HepG2 (cell line): Measurements from ENCODE around the gene UBXN6. TPM values are rescaled to one million over a fixed set of nuclear protein-coding genes. Genes with fewer than 3 reads are reported as not detected.

Experiments used
- ATF7 ChIP-seq, 2 experiments: fragments of 450-650 bp in 1 of 2; sonication (generic) in 1 of 2; formaldehyde crosslinking in 1 of 2; IDR thresholded peaks; 2 replicates each; pipeline versions ENCODE4 v1.4.0 to v1.6.1; 2016 to 2020; ENCODE audit warnings: antibody characterized with exemption in 1 of 2, mild to moderate bottlenecking in 1 of 2, missing genetic modification reagents in 1 of 2
- ATRX ChIP-seq: sonication (generic); formaldehyde crosslinking; IDR thresholded peaks from 2 replicates; pipeline ENCODE4 v1.4.0; 2020; ENCODE audit warnings: missing genetic modification reagents, borderline replicate concordance
- CCAR2 ChIP-seq: fragments of 200-400 bp; formaldehyde crosslinking; optimal IDR thresholded peaks from 2 replicates; pipeline ENCODE3; 2018; ENCODE audit warnings: low read depth, mild to moderate bottlenecking, low read length, moderate library complexity
- NFKBIZ ChIP-seq: IDR thresholded peaks from 2 replicates; pipeline ENCODE4 v1.6.1; 2018; ENCODE audit warnings: missing genetic modification reagents, missing compliant biosample characterization
- NKX3-1 ChIP-seq: sonication (generic); formaldehyde crosslinking; IDR thresholded peaks from 2 replicates; pipeline ENCODE4 v1.5.0; 2020; ENCODE audit warnings: missing genetic modification reagents
- NRL ChIP-seq: sonication (generic); formaldehyde crosslinking; IDR thresholded peaks from 2 replicates; pipeline ENCODE4 v1.5.0; 2020; ENCODE audit warnings: missing genetic modification reagents, mild to moderate bottlenecking, moderate library complexity, borderline replicate concordance
- REPIN1 ChIP-seq: sonication (generic); formaldehyde crosslinking; IDR thresholded peaks from 2 replicates; pipeline ENCODE4 v1.8.0; 2022; ENCODE audit warnings: missing genetic modification reagents, low read depth, mild to moderate bottlenecking, borderline replicate concordance
- SPEN ChIP-seq: sonication (generic); formaldehyde crosslinking; IDR thresholded peaks from 2 replicates; pipeline ENCODE4 v1.5.1; 2020; ENCODE audit warnings: low read depth, mild to moderate bottlenecking, missing genetic modification reagents
- SSRP1 ChIP-seq: IDR thresholded peaks from 2 replicates; pipeline ENCODE4 v1.6.1; 2016; ENCODE audit warnings: control low read depth
- TEAD3 ChIP-seq: optimal IDR thresholded peaks from 2 replicates; pipeline ENCODE3; 2016; ENCODE audit warnings: borderline replicate concordance
- YEATS2 ChIP-seq: sonication (generic); formaldehyde crosslinking; IDR thresholded peaks from 2 replicates; pipeline ENCODE4 v1.4.0; 2020; ENCODE audit warnings: missing genetic modification reagents, borderline replicate concordance
- ZNF138 ChIP-seq: sonication (generic); formaldehyde crosslinking; IDR thresholded peaks from 2 replicates; pipeline ENCODE4 v1.5.0; 2020; ENCODE audit warnings: mild to moderate bottlenecking, low read depth, missing genetic modification reagents
- ZNF570 ChIP-seq: sonication (generic); formaldehyde crosslinking; IDR thresholded peaks from 2 replicates; pipeline ENCODE4 v1.4.0; 2020; ENCODE audit warnings: mild to moderate bottlenecking, missing genetic modification reagents, borderline replicate concordance
- ZSCAN12 ChIP-seq: sonication (generic); formaldehyde crosslinking; IDR thresholded peaks from 2 replicates; pipeline ENCODE4 v1.9.0; 2021; ENCODE audit warnings: mild to moderate bottlenecking, missing genetic modification reagents
- polyA plus RNA-seq, 8 experiments: library from polyadenylated mRNA; depleted of rRNA in 3 of 8; stranded (reverse) in 7 of 8; unstranded in 1 of 8; fragments of >200 nt; fragmentation: Illumina TruSeq in 4 of 8; extraction: Trizol in 4 of 8; gene quantifications; 2 replicates each; pipeline versions ENCODE4 v1.2.1 to v1.2.3, GENCODE V29; 2011 to 2016; ENCODE audit warnings: low read depth in 4 of 8, missing spikeins in 1 of 8, mixed read lengths in 1 of 8; ENCODE audit not compliant: insufficient read depth in 1 of 8
- total RNA-seq, 5 experiments: library from RNA; depleted of rRNA; stranded (reverse); fragments of >200 nt; fragmentation: Illumina TruSeq; extraction: Trizol; gene quantifications; 2 replicates each; pipeline ENCODE4 v1.2.3, GENCODE V29; 2016; ENCODE audit warnings: low read depth in 1 of 5
- TF ChIP-seq, protein P1 (sequence below): sonication (generic); formaldehyde crosslinking; IDR thresholded peaks from 2 replicates; pipeline ENCODE4 v1.4.0; 2020; ENCODE audit warnings: mild to moderate bottlenecking, missing genetic modification reagents, borderline replicate concordance
- TF ChIP-seq, protein P2 (sequence below): sonication (generic); formaldehyde crosslinking; IDR thresholded peaks from 2 replicates; pipeline ENCODE4 v1.4.0; 2020; ENCODE audit warnings: missing genetic modification reagents; ENCODE audit errors: not compliant biosample characterization
- TF ChIP-seq, protein P3 (sequence below): IDR thresholded peaks from 2 replicates; pipeline ENCODE4 v1.6.1; 2016; ENCODE audit warnings: control low read depth
- TF ChIP-seq, protein P4 (sequence below): sonication (generic); formaldehyde crosslinking; IDR thresholded peaks from 2 replicates; pipeline ENCODE4 v1.4.0; 2020; ENCODE audit warnings: low read depth, missing genetic modification reagents

UBXN6 gene
- total and polyA plus RNA-seq, 2 of the 13 experiments (the other 11 are each of a cell fraction or from before 2014, with no cell fraction given), result 34.9 to 35.5 TPM

DNA sequence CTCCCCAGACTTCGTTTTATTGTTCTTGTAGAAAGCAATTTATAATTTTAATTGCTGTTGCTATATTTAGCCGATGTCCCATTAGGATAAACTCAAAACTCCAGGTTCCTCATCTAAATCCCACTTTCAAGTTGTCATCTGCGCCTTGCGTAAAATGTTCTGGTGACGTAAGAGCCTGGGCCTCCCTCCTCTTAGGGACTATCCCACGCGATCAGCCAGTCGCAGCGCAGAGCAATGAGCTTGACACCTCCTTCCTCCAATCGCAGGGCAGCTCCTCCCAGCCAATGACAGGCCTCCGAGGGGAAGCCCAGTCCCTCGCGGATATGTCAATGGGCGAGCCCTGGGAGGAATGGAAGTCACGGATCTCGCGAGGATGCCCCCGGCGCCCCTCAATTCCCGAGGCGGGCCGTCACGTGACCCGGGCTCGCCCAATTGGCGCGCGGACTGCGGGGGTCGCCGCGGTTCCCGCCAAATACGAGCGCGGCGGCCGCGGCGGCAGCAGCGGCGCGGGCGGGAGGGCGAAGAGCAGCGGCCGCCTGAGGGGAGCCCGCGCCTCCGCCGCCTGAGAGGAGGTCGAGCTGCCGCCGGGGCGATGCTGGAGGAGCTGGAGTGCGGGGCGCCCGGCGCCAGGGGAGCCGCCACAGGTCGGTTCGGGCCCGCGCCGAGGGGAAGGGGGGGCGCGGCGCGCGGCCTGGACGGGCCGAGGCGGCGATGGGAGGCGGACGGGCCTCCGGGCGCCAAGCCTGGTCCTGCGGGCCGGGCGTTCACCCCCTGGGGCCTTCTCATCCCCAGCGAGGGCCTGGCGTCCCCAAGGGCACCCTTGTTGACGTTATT lies 55.2 kb downstream of the UBXN6 start, which contains the start of gene CHAF1A (continued):
- no peak for TF ChIP-seq ZNF138 (CRISPR knock-in tag)
- no peak for TF ChIP-seq ATRX (CRISPR knock-in tag)
- no peak for TF ChIP-seq NRL (CRISPR knock-in tag)
- TF ChIP-seq, protein P1, sequence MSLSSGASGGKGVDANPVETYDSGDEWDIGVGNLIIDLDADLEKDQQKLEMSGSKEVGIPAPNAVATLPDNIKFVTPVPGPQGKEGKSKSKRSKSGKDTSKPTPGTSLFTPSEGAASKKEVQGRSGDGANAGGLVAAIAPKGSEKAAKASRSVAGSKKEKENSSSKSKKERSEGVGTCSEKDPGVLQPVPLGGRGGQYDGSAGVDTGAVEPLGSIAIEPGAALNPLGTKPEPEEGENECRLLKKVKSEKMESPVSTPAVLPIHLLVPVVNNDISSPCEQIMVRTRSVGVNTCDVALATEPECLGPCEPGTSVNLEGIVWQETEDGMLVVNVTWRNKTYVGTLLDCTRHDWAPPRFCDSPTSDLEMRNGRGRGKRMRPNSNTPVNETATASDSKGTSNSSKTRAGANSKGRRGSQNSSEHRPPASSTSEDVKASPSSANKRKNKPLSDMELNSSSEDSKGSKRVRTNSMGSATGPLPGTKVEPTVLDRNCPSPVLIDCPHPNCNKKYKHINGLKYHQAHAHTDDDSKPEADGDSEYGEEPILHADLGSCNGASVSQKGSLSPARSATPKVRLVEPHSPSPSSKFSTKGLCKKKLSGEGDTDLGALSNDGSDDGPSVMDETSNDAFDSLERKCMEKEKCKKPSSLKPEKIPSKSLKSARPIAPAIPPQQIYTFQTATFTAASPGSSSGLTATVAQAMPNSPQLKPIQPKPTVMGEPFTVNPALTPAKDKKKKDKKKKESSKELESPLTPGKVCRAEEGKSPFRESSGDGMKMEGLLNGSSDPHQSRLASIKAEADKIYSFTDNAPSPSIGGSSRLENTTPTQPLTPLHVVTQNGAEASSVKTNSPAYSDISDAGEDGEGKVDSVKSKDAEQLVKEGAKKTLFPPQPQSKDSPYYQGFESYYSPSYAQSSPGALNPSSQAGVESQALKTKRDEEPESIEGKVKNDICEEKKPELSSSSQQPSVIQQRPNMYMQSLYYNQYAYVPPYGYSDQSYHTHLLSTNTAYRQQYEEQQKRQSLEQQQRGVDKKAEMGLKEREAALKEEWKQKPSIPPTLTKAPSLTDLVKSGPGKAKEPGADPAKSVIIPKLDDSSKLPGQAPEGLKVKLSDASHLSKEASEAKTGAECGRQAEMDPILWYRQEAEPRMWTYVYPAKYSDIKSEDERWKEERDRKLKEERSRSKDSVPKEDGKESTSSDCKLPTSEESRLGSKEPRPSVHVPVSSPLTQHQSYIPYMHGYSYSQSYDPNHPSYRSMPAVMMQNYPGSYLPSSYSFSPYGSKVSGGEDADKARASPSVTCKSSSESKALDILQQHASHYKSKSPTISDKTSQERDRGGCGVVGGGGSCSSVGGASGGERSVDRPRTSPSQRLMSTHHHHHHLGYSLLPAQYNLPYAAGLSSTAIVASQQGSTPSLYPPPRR (CRISPR knock-in tag), result no peak
- peak; percentile 39; the same call in 1 of the 2 replicates for TF ChIP-seq NFKBIZ (CRISPR knock-in tag)
- peak; percentile 91 for TF ChIP-seq ATF7 (IDR thresholded peaks at IDR 0.05)
- TF ChIP-seq ATF7 (CRISPR knock-in tag; IDR thresholded peaks at IDR 0.05), result peak; percentile 28; the same call in 1 of the 2 replicates
- peak; percentile 85; the same call in 1 of the 2 replicates for TF ChIP-seq SPEN (CRISPR knock-in tag)
- no peak for TF ChIP-seq ZSCAN12 (CRISPR knock-in tag)
- no peak for TF ChIP-seq NKX3-1
- TF ChIP-seq ZNF570 (CRISPR knock-in tag), result no peak
- TF ChIP-seq, protein P2, sequence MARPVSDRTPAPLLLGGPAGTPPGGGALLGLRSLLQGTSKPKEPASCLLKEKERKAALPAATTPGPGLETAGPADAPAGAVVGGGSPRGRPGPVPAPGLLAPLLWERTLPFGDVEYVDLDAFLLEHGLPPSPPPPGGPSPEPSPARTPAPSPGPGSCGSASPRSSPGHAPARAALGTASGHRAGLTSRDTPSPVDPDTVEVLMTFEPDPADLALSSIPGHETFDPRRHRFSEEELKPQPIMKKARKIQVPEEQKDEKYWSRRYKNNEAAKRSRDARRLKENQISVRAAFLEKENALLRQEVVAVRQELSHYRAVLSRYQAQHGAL, result no peak
- TF ChIP-seq, protein P3, sequence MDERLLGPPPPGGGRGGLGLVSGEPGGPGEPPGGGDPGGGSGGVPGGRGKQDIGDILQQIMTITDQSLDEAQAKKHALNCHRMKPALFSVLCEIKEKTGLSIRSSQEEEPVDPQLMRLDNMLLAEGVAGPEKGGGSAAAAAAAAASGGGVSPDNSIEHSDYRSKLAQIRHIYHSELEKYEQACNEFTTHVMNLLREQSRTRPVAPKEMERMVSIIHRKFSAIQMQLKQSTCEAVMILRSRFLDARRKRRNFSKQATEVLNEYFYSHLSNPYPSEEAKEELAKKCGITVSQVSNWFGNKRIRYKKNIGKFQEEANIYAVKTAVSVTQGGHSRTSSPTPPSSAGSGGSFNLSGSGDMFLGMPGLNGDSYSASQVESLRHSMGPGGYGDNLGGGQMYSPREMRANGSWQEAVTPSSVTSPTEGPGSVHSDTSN (CRISPR knock-in tag), result peak; percentile 92
- no peak for TF ChIP-seq CCAR2
- TF ChIP-seq SSRP1 (CRISPR knock-in tag), result no peak
- peak; percentile 31; the same call in 1 of the 2 replicates for TF ChIP-seq REPIN1
- peak; percentile 95 for TF ChIP-seq YEATS2
- peak; percentile 64 for TF ChIP-seq TEAD3 (CRISPR knock-in tag)
- TF ChIP-seq, protein P4, sequence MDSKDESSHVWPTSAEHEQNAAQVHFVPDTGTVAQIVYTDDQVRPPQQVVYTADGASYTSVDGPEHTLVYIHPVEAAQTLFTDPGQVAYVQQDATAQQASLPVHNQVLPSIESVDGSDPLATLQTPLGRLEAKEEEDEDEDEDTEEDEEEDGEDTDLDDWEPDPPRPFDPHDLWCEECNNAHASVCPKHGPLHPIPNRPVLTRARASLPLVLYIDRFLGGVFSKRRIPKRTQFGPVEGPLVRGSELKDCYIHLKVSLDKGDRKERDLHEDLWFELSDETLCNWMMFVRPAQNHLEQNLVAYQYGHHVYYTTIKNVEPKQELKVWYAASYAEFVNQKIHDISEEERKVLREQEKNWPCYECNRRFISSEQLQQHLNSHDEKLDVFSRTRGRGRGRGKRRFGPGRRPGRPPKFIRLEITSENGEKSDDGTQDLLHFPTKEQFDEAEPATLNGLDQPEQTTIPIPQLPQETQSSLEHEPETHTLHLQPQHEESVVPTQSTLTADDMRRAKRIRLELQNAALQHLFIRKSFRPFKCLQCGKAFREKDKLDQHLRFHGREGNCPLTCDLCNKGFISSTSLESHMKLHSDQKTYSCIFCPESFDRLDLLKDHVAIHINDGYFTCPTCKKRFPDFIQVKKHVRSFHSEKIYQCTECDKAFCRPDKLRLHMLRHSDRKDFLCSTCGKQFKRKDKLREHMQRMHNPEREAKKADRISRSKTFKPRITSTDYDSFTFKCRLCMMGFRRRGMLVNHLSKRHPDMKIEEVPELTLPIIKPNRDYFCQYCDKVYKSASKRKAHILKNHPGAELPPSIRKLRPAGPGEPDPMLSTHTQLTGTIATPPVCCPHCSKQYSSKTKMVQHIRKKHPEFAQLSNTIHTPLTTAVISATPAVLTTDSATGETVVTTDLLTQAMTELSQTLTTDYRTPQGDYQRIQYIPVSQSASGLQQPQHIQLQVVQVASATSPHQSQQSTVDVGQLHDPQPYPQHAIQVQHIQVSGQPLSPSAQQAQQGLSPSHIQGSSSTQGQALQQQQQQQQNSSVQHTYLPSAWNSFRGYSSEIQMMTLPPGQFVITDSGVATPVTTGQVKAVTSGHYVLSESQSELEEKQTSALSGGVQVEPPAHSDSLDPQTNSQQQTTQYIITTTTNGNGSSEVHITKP, result peak; percentile 62; the same call in 1 of the 2 replicates
